GM18951 (cell line): ENCODE results near the gene PTGER3.

ENCODE experiments used
- POLR2A ChIP-seq: IDR thresholded peaks from 4 replicates; pipeline ENCODE4 v1.6.1; 2011; ENCODE audit warnings: mild to moderate bottlenecking; ENCODE audit not compliant: insufficient read length, insufficient read depth; ENCODE audit errors: extremely low read depth
- in situ Hi-C: fragments of 300-500 bp; cut with MboI; formaldehyde crosslinking; loops from one replicate; pipeline ENCODE4 v1.12.0; 2022; ENCODE audit warnings: low sequenced_read_pairs, mixed read lengths, inconsistent platforms; ENCODE audit not compliant: unreplicated experiment

Gene PTGER3

DNA sequence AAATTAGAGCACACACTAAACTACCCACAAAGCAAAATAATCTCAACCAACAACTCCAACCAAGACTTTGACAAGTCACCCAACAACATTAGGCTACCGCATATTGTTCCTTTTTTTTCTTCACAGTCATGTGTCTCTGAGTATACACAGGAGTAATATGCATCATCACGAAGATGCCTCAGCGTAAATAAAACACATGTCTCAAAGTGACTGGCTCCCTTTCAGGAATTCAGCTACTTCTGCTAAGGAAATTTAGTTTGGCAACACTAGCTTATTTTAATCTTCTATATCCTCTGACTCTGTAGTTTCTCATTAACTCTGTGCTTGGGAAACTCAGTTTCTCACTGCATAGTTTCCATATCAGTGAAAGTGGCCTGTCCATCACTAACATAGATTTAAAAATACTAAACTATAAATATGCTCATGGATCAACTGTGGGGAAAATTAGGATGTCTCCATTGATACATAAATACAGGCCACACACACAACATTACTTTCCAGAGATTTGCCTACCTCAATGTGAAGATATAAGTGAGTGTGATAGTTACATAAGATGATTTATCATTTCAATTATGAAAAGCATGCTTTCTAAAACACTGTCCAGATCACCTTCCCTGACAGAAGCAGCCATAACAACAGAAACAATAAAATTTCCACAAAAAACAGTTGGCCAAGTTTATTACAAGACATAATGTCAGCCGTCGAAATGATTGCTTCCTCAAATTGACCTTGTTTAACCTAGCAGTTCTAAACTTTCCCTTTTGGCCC, 113.2 kb downstream of the PTGER3 start:
- in situ Hi-C loops: no loop called here
- TF ChIP-seq POLR2A: no peak

DNA sequence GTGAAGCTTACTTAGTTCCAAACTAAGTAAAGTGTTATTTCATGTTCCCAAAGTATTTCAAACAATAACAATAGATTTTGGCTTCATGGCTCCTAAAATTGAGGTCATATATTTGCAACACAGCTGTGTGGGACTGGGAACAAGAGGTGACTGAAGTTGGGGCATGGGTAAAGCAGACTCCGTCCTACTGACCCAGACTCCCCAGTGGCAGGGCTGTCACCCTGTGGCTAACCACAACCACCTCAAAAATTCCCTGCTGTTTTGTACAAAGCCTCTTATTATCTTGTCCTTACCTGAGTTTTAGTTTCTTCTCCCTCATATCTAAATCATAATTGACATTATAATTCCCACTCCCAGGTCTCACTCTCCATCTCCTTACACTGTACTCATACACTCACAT, 117.6 kb downstream of the PTGER3 start:
- in situ Hi-C loops: no loop called here
- no peak for TF ChIP-seq POLR2A

DNA sequence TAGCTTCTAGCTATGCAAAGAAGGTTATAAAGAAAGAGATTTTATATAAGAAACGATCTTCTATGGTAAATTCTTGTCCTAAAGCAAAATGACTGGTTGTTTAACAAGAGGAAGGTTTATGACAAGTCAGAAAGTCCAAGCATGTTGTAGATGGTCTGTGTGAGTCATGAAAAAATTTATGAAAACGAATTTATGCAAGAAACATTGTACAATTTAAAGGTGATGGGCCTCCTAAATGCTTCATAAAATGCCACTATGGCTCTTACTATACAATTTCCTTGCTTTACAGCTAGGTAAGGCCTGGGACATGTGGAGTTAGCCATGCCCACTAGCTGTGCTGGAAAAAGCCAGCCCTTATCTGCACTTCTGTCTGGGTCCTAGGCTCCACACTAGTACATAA, 125.4 kb downstream of the PTGER3 start:
- in situ Hi-C loops: no loop called here
- TF ChIP-seq POLR2A: no peak
